ENCODE results near the gene PKN1. TPM values are rescaled to one million over a fixed set of nuclear protein-coding genes. Genes with fewer than 3 reads are reported as not detected.

Gene PKN1
- total and polyA plus RNA-seq, 2 experiments from 2014 or later = 86.8 to 201 TPM

GRCh38 chr19:14408491-14409145 lies 24.5 kb upstream of the PKN1 start (continued):
- TF ChIP-seq REST (IDR thresholded peaks at IDR 0.05; ENCODE audit: unreplicated experiment) = no peak
- TF ChIP-seq ETS1 (IDR thresholded peaks at IDR 0.05) = no peak
- no peak for TF ChIP-seq POLR2AphosphoS5 (IDR thresholded peaks at IDR 0.05; ENCODE audit: low read depth)
- TF ChIP-seq NANOG (IDR thresholded peaks at IDR 0.05; ENCODE audit: borderline replicate concordance) = no peak
- no peak for TF ChIP-seq ZNF114 (CRISPR knock-in tag; IDR thresholded peaks at IDR 0.05)
- no peak for TF ChIP-seq EZH2phosphoT487 (IDR thresholded peaks at IDR 0.05; ENCODE audit: unreplicated experiment)

- Mint-ChIP-seq H3K36me3 (ENCODE audit: low read depth) (peaks cover 62% of the 10 kb centered on the region), H3K4me1 (peaks cover 22% of the 10 kb centered on the region), H3K4me3 (no peak overlapping the region), H3K9me3 (no peaks in the 10 kb centered on the region; the same call in 2 of the 3 replicates), H3K27ac (no peak overlapping the region), H3K27me3 (ENCODE audit: insufficient read depth, low read depth, poor library complexity) (peaks cover 8% of the 10 kb centered on the region)
- no peak overlapping the region for H3K27ac ChIP-seq (ENCODE audit: low read depth)
- peaks cover 29% of the 10 kb centered on the region for H3K79me2 ChIP-seq (replicated peaks; ENCODE audit: insufficient read depth)
- no peaks in the 10 kb centered on the region for H3K27me3 ChIP-seq (ENCODE audit: insufficient read depth)
- H3K4me1 ChIP-seq (ENCODE audit: insufficient read depth) = peaks cover 10% of the 10 kb centered on the region; the same call in 1 of the 2 replicates
- peaks cover 23% of the 10 kb centered on the region for H4K20me1 ChIP-seq (replicated peaks; ENCODE audit: insufficient read depth)
- DNase-seq (ENCODE audit: low spot score) (no peak), ATAC-seq (no peak)
- H3K36me3 ChIP-seq (ENCODE audit: insufficient read depth) = peaks cover 34% of the 10 kb centered on the region
- H3K4me3 ChIP-seq = no peak overlapping the region
- H3K4me2 ChIP-seq = no peak overlapping the region
- H3F3A ChIP-seq (replicated peaks; ENCODE audit: low read depth) = peaks cover 19% of the 10 kb centered on the region; the same call in 1 of the 2 replicates
- no peaks in the 10 kb centered on the region for H3K9me2 ChIP-seq (ENCODE audit: insufficient read depth)
- TF ChIP-seq ETS1 (IDR thresholded peaks at IDR 0.05) (no peak), REST (IDR thresholded peaks at IDR 0.05; ENCODE audit: unreplicated experiment) (no peak), ZNF331 (CRISPR knock-in tag; IDR thresholded peaks at IDR 0.05; ENCODE audit: low read depth) (no peak), STAT1 (IDR thresholded peaks at IDR 0.05; ENCODE audit: unreplicated experiment) (no peak), ZNF114 (CRISPR knock-in tag; IDR thresholded peaks at IDR 0.05) (no peak), EZH2phosphoT487 (IDR thresholded peaks at IDR 0.05; ENCODE audit: unreplicated experiment) (no peak), JUNB (IDR thresholded peaks at IDR 0.05; ENCODE audit: unreplicated experiment) (no peak), NANOG (IDR thresholded peaks at IDR 0.05; ENCODE audit: borderline replicate concordance) (no peak), EZH2 (IDR thresholded peaks at IDR 0.05; ENCODE audit: low read depth, unreplicated experiment) (no peak)
- no peak overlapping the region for H2AFZ ChIP-seq
Measured at GRCh38 chr19:14409146-14410023, 23.7 kb upstream of the PKN1 start.
